RCC 7860 (cell line): ENCODE results near the gene POU5F1.
A peak's percentile ranks its signal among the peaks of the same experiment; 100 is the strongest.
"Not testable (repeated sequence)": the region's sequence is repeated elsewhere in the genome, so short reads cannot be mapped to it uniquely, and the experiment has no call there.

Experiments used
- DNase-seq: peaks from one replicate; pipeline ENCODE4 v3.0.0-alpha.2; 2015; ENCODE audit warnings: low spot score
- FAIRE-seq: peaks from 2 replicates; lab custom pipeline; 2012; peaks lifted over from hg19 to GRCh38; lab: Jason Lieb, UNC

Gene POU5F1

GRCh38 chr6:31192431-31193105 lies 22.1 kb upstream of the POU5F1 start:
- peak; percentile 72 for DNase-seq
- not testable (repeated sequence) for FAIRE-seq

GRCh38 chr6:31190488-31190887 lies 20.0 kb upstream of the POU5F1 start:
- DNase-seq: no peak
- FAIRE-seq: no peak

DNA sequence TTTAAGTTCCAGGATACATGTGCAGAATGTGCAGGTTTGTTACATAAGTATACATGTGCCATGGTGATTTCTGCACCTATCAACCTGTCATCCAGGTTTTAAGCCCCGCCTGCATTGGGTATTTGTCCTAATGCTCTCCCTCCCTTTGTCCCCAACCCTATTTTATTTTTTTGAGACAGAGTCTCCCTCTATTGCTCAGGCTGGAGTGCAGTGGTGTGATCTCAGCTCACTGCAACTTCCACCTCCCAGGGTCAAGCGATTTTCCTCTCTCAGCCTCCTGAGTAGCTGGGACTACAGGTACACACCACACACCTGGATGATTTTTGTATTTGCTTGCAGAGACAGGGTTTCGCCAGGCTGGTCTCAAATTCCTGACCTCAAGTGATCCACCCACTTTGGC lies 18.7 kb upstream of the POU5F1 start:
- not testable (repeated sequence) for DNase-seq, FAIRE-seq

DNA sequence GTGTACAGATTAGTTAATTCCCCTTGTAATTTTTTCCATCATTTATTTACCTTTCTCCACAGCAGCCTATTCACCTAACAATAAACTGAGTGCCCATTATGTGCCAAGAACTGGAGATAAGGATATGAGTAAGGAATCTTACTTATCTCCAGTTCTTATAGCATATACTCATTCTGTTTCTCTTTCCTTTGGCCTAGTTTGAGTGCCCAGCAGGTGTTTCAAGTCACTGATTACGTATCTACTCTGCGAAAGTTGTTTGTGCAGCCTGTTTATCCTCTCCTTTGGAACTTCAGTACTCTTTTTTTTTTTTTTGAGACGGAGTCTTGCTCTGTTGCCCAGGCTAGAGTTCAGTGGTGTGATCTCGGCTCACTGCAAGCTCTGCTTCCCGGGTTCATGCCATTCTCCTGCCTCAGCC lies 17.3 kb upstream of the POU5F1 start:
- no peak for FAIRE-seq
- DNase-seq: peak; percentile 41

DNA sequence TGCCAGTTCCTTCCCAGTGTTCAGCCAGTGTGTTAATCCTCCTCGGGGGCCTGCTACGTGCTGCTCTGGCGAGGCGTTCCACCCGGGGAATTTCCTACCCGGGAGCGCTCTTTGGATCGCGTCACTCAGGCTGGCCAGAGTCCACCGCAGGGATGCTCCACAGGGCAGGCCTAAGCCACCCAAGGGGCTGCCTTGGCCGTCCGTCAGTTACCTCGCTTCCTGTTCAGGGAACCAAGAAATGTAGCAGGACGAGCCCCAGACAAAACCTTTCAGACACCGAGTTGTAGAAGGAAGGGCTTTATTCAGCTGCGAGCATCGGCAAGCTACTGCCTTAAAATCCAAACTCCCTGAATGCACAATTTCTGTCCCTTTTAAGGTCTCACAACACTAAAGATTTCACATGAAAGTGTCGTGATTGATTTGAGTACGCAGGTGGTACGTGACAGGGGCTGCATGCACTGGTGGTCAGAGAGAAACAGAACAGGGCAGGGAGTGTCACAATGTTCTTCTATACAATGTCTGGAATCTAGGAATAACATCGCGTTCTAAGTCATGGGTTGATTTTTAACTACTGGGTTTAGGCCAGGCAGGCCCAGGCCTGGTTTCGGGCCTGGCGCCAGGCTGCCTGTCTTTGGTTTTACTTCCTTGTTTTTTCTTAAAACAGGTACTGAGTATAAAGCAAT lies 15.7 kb upstream of the POU5F1 start:
- DNase-seq (peak; percentile 87), FAIRE-seq (peak; percentile 94)

DNA sequence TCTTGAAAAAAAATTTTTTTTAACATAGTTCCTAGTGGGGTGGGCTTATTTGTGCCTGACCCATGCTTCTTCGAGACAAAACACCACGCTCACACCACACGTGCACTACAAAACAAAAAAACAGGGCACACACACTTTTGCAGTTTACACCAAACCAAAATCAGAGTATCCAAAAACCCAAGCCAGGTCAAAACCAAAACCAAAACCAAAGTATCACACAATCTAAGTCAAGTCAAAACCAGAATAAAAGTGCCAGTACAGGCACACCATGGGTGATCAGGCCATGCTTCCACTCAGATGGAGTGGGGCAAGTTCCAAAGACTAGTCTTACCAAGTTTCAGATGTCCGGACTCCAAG lies 15.2 kb upstream of the POU5F1 start:
- FAIRE-seq, DNase-seq: not testable (repeated sequence)

DNA sequence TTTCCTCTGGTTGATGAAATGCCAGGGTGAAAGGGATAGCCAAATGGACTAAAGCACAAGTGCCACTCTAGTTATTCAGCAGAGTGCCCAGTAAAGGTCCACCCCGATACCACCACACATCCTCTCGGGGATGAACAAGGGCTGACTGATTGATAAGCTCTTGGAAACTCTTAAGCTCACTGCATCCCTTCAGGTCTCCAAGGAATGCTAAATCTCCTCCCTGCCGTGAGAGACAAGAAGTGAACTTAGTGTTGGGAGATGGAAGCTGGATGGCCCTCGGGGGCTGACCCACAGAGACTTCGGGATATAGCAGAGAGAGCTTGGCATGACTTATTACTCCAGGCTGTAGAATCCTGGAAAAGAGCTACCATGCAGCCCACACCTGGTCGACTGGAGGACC lies 13.4 kb upstream of the POU5F1 start:
- not testable (repeated sequence) for DNase-seq, FAIRE-seq

DNA sequence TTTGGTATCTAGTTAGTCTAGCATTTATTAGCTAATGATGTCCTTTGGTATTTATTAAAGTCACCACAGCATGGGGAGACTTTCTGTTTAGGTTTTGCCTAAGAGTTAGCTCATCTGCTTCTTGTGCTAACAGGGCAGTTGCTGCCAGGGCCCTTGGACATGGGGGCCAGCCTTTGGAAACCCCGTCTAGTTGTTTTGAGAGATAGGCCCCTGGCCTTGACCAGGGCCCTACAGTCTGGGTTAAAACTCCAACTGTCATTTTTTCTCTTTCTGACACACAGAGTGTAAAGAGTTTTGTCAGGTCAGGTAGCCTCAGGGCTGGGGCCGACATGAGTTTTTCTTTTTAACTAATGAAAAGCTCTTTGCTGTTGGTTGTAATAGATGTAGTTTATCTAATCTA lies 12.8 kb upstream of the POU5F1 start:
- FAIRE-seq, DNase-seq: not testable (repeated sequence)

GRCh38 chr6:31180500-31180899 lies 10.0 kb upstream of the POU5F1 start:
- no peak for DNase-seq
- no peak for FAIRE-seq

DNA sequence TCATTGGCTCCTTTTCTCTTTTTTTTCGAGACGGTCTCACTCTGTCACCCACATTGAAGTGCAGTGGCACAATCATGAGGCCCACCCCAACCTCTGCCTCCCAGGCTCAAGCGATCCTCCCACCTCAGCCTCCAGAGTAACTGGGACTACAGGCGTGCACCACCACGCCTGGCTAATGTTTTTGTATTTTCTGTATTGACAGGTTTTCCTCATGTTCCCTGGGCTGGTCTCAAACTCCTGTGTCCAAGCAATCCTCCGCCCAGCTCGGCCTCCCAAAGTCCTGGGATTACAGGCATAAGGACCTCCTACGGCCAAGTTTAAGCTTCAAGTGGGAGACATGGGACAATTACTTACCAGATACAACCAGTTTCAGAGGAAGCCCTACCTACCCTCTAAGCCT lies 9.4 kb upstream of the POU5F1 start:
- FAIRE-seq (no peak), DNase-seq (no peak)

- no peak for FAIRE-seq
- DNase-seq: no peak
These were observed 8.5 kb upstream of the POU5F1 start for GRCh38 chr6:31179042-31179386.

- peak; percentile 8 for DNase-seq
- no peak for FAIRE-seq
These were observed 7.9 kb upstream of the POU5F1 start for GRCh38 chr6:31178143-31179041.

GRCh38 chr6:31175971-31176370 lies 5.5 kb upstream of the POU5F1 start:
- FAIRE-seq: peak; percentile 80

GRCh38 chr6:31174378-31174777 lies 3.9 kb upstream of the POU5F1 start:
- DNase-seq (no peak), FAIRE-seq (no peak)

More at GRCh38 chr6:31175971-31176370, 5.5 kb upstream of the POU5F1 start:
- DNase-seq: peak; percentile 79

GRCh38 chr6:31173406-31173805 lies 2.9 kb upstream of the POU5F1 start:
- FAIRE-seq (no peak), DNase-seq (no peak)

DNA sequence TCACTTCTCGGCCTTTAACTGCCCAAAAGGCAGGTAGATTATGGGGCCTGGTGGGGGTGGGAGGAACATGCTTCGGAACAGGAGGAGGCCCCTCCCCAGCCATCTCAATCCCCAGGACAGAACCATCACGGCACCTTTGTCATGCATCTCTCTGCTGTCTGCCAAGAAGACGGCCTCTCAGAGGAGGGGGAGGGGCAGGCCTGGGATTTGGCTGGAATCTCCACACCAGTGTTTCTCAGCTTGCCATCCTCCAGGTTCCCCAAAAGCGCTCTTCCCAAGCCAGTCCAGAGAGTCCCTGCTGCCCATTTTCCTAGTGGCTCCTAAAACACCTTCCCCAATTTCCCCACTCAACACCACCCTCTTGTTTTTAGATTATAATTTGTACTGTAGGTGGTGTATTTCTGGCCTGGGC lies 2.5 kb upstream of the POU5F1 start:
- DNase-seq (no peak), FAIRE-seq (no peak)

GRCh38 chr6:31171931-31172905 lies 1.7 kb upstream of the POU5F1 start:
- DNase-seq: no peak
- FAIRE-seq: no peak

DNA sequence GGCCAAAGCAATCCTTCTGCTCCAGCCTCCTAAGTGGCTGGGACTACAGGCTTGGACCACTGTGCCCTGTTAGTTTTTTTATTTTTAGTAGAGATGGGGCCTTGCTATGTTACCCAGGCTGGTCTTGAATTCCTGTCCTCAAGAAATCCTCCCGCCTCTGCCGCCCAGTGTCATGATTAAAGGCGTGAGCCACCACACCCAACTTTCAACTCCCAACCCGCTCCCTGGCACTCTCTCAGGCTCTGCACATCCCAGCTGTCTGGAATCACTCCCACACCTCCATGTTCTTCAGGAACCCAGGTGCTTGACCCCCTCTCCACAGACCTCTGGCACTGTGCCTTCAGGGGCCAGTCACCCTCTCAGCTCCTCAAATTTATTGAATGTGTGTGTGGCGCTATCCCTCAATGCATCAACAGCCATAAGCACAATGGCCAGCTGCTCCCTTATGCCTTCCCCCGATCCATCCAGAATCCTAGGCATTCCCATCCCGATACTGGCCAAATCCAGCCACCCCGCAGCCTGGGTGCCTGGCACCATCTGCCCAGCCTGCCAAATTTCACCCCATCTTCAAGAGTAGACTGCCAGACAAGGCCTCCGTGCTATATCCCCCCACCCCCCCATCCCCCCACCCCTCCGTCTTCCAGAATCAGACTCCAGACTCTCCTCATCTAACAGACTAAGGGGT lies 647 bp upstream of the POU5F1 start:
- FAIRE-seq (no peak), DNase-seq (no peak)

DNA sequence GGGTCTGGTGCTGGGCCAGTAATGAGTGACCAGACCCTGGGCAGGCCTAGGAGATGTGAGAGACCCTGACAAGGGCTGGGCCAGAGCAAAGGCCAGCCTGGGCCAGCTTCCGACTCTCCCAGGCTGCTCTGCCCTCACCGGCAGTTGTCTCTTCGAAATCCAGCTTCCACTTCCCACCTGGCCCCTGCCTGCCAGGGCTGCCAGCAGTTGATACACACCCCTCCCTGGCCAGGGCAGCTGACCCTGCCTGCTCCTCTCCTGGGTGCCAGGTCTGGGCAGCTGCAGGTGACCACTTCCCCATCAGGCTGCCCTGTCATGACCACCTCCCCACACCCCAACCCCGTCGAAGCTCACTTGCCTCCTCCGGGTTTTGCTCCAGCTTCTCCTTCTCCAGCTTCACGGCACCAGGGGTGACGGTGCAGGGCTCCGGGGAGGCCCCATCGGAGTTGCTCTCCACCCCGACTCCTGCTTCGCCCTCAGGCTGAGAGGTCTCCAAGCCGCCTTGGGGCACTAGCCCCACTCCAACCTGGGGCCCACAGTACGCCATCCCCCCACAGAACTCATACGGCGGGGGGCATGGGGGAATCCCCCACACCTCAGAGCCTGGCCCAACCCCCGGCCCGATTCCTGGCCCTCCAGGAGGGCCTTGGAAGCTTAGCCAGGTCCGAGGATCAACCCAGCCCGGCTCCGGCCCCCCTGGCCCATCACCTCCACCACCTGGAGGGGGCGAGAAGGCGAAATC lies 453 bp downstream of the POU5F1 start:
- DNase-seq, FAIRE-seq: not testable (repeated sequence)
